Liver (tissue), 9 donors: ENCODE results near the gene ALK. TPM values are rescaled to one million over a fixed set of nuclear protein-coding genes. Genes with fewer than 3 reads are reported as not detected.

Source experiments
- DNase-seq: peaks from one replicate; pipeline ENCODE4 v3.0.0-alpha.2; 2017; ENCODE audit warnings: low spot score
- H3K27ac ChIP-seq, 2 donors: one replicate each; pipeline ENCODE4 v1.7.0; 2013; ENCODE audit warnings: inconsistent platforms in 2 of 2, low read length in 2 of 2, control low read depth in 1 of 2, low read depth in 1 of 2, mild to moderate bottlenecking in 1 of 2
- H3K27me3 ChIP-seq, 4 donors: one replicate each; pipeline versions ENCODE4 v1.6.1 to v1.7.0; 2013; ENCODE audit warnings: low read length in 3 of 4, inconsistent platforms in 1 of 4, mild to moderate bottlenecking in 1 of 4, moderate library complexity in 1 of 4; ENCODE audit not compliant: control insufficient read depth in 4 of 4, insufficient read depth in 4 of 4
- H3K36me3 ChIP-seq, 4 donors: one replicate each; pipeline versions ENCODE4 v1.6.1 to v1.7.0; 2013; ENCODE audit warnings: low read length in 3 of 4, mild to moderate bottlenecking in 3 of 4, low read depth in 1 of 4, moderate library complexity in 1 of 4; ENCODE audit not compliant: control insufficient read depth in 4 of 4, insufficient read depth in 3 of 4
- H3K4me1 ChIP-seq, 4 donors: one replicate each; pipeline versions ENCODE4 v1.6.1 to v1.7.0; 2013; ENCODE audit warnings: low read length in 3 of 4, mild to moderate bottlenecking in 3 of 4, moderate library complexity in 1 of 4; ENCODE audit not compliant: control insufficient read depth in 4 of 4, insufficient read depth in 4 of 4
- H3K4me3 ChIP-seq, 3 donors: one replicate each; pipeline versions ENCODE4 v1.6.1 to v1.7.0; 2013; ENCODE audit warnings: low read length in 3 of 3, control low read depth in 1 of 3, low read depth in 1 of 3, mild to moderate bottlenecking in 1 of 3
- H3K9ac ChIP-seq, 2 donors: one replicate each; pipeline ENCODE4 v1.7.0; 2013; ENCODE audit warnings: low read length in 2 of 2, mild to moderate bottlenecking in 2 of 2, moderate library complexity in 2 of 2, control low read depth in 1 of 2, low read depth in 1 of 2
- H3K9me3 ChIP-seq, 4 donors: one replicate each; pipeline versions ENCODE4 v1.6.1 to v1.7.0; 2013; ENCODE audit warnings: low read length in 3 of 4; ENCODE audit not compliant: control insufficient read depth in 4 of 4
- CTCF ChIP-seq: fragments of 150-350 bp; IDR thresholded peaks from 2 replicates; pipeline ENCODE4 v1.5.1; 2017; ENCODE audit warnings: improper control_type of control experiment, low read depth, low read length; ENCODE audit not compliant: missing input control
- EGR1 ChIP-seq, 2 donors: IDR thresholded peaks; 2 replicates each; pipeline ENCODE4 v1.6.1; 2016 to 2018; ENCODE audit warnings: antibody characterized with exemption in 2 of 2, low read depth in 2 of 2
- FOXA1 ChIP-seq: IDR thresholded peaks from 2 replicates; pipeline ENCODE4 v1.6.1; 2016; ENCODE audit warnings: antibody characterized with exemption
- FOXA2 ChIP-seq: IDR thresholded peaks from 2 replicates; pipeline ENCODE4 v1.6.1; 2016; ENCODE audit warnings: antibody characterized with exemption
- GABPA ChIP-seq, 2 donors: IDR thresholded peaks in 1 of 2; conservative IDR thresholded peaks in 1 of 2; 2 replicates each; pipeline ENCODE4 v1.6.1; 2016; ENCODE audit warnings: antibody characterized with exemption in 2 of 2, mild to moderate bottlenecking in 1 of 2, moderate library complexity in 1 of 2
- HNF4G ChIP-seq: IDR thresholded peaks from 2 replicates; pipeline ENCODE4 v1.6.1; 2016; ENCODE audit warnings: antibody characterized with exemption
- JUND ChIP-seq, 2 donors: IDR thresholded peaks; 2 replicates each; pipeline ENCODE4 v1.6.1; 2016; ENCODE audit warnings: antibody characterized with exemption in 2 of 2
- NR2F2 ChIP-seq: IDR thresholded peaks from 2 replicates; pipeline ENCODE4 v1.6.1; 2016; ENCODE audit warnings: antibody characterized with exemption
- RAD21 ChIP-seq, 2 donors: IDR thresholded peaks; 2 replicates each; pipeline ENCODE4 v1.6.1; 2016; ENCODE audit warnings: antibody characterized with exemption in 2 of 2, mild to moderate bottlenecking in 2 of 2
- RXRA ChIP-seq, 2 donors: IDR thresholded peaks; 2 replicates each; pipeline ENCODE4 v1.6.1; 2017 to 2018; ENCODE audit warnings: antibody characterized with exemption in 2 of 2, mild to moderate bottlenecking in 1 of 2
- SP1 ChIP-seq: IDR thresholded peaks from 2 replicates; pipeline ENCODE4 v1.6.1; 2018; ENCODE audit warnings: antibody characterized with exemption, mild to moderate bottlenecking
- TAF1 ChIP-seq: conservative IDR thresholded peaks from 2 replicates; pipeline ENCODE4 v1.6.1; 2016; ENCODE audit warnings: antibody characterized with exemption, mild to moderate bottlenecking
- YY1 ChIP-seq: IDR thresholded peaks from 2 replicates; pipeline ENCODE4 v1.6.1; 2016; ENCODE audit warnings: antibody characterized with exemption, mild to moderate bottlenecking
- ZBTB33 ChIP-seq: IDR thresholded peaks from 2 replicates; pipeline ENCODE4 v1.6.1; 2016; ENCODE audit warnings: antibody characterized with exemption
- WGBS: extraction: QIAGEN DNeasy Blood & Tissue Kit; methylation state at CpG from one replicate; pipeline ENCODE4 v1.1.7; 2013; 5-methylcytosine and 5-hydroxymethylcytosine counted together
- polyA plus RNA-seq, 2 donors: library from polyadenylated mRNA; stranded (reverse) in 1 of 2; unstranded in 1 of 2; fragments of 200-250 nt in 1 of 2; fragments of >200 nt in 1 of 2; fragmentation: Nextera tagmentation in 1 of 2; extraction: Ambion mirVana in 1 of 2; gene quantifications; one replicate each; pipeline versions ENCODE4 v1.2.1 to v1.2.3, GENCODE V29; 2013 to 2015
- total RNA-seq, 2 donors: library from RNA; depleted of rRNA; stranded (reverse); fragments of >200 nt; gene quantifications; one replicate each; pipeline ENCODE4 v1.2.3, GENCODE V29; 2014
- TF ChIP-seq, protein P1 (sequence below): IDR thresholded peaks from 2 replicates; pipeline ENCODE4 v1.6.1; 2016; ENCODE audit warnings: antibody characterized with exemption
- TF ChIP-seq, protein P2 (sequence below): IDR thresholded peaks from 2 replicates; pipeline ENCODE4 v1.6.1; 2016; ENCODE audit warnings: antibody characterized with exemption
- donor health status: healthy.
- donor health status: healthy.
- donor health status: healthy.
- donor health status: healthy.
- donor health status: healthy.

ALK gene
- total and polyA plus RNA-seq, 4 donors = under 0.01 TPM; not detected in 3

- no peak for DNase-seq
- TF ChIP-seq JUND (IDR thresholded peaks at IDR 0.05) (no peak), YY1 (no peak), EGR1 (IDR thresholded peaks at IDR 0.05; ENCODE audit: low read depth in 2 of 2) (no peak), RXRA (IDR thresholded peaks at IDR 0.05) (no peak), CTCF (no peak), GABPA (IDR thresholded peaks at IDR 0.05 in 1 of 2, conservative IDR thresholded peaks at IDR 0.05 in 1 of 2) (no peak), ZBTB33 (no peak), NR2F2 (no peak), SP1 (no peak), TAF1 (no peak), HNF4G (no peak)
- TF ChIP-seq, protein P1, sequence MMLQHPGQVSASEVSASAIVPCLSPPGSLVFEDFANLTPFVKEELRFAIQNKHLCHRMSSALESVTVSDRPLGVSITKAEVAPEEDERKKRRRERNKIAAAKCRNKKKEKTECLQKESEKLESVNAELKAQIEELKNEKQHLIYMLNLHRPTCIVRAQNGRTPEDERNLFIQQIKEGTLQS = no peak
- TF ChIP-seq, protein P2, sequence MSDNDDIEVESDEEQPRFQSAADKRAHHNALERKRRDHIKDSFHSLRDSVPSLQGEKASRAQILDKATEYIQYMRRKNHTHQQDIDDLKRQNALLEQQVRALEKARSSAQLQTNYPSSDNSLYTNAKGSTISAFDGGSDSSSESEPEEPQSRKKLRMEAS = no peak
Measured at GRCh38 chr2:29777161-29777560, 144.2 kb downstream of the ALK start.

GRCh38 chr2:29776406-29776805 lies 145.0 kb downstream of the ALK start:
- no peak overlapping the region for H3K27ac ChIP-seq
- TF ChIP-seq JUND (IDR thresholded peaks at IDR 0.05) (no peak), RXRA (IDR thresholded peaks at IDR 0.05) (no peak), ZBTB33 (no peak), FOXA2 (no peak), GABPA (IDR thresholded peaks at IDR 0.05 in 1 of 2, conservative IDR thresholded peaks at IDR 0.05 in 1 of 2) (no peak), TAF1 (no peak), SP1 (no peak), NR2F2 (no peak), CTCF (no peak), HNF4G (no peak), RAD21 (IDR thresholded peaks at IDR 0.05) (no peak), YY1 (no peak), FOXA1 (no peak)
- TF ChIP-seq, protein P2 = no peak
- TF ChIP-seq, protein P1 = no peak
- no peaks in the 10 kb centered on the region for H3K27me3 ChIP-seq
- WGBS = 62% methylated on average over 3 of the region's 3 CpGs
- no peak overlapping the region for H3K9ac ChIP-seq
- H3K36me3 ChIP-seq = no peaks in the 10 kb centered on the region
- no peak overlapping the region for H3K4me3 ChIP-seq
- no peaks in the 10 kb centered on the region for H3K4me1 ChIP-seq
- H3K9me3 ChIP-seq = no peaks in the 10 kb centered on the region
- no peak for DNase-seq

More at GRCh38 chr2:29777161-29777560, 144.2 kb downstream of the ALK start:
- H3K9ac ChIP-seq = no peak overlapping the region
- no peak overlapping the region for H3K4me3 ChIP-seq
- H3K4me1 ChIP-seq = no peaks in the 10 kb centered on the region
- H3K27ac ChIP-seq = no peak overlapping the region
- H3K27me3 ChIP-seq = no peaks in the 10 kb centered on the region
- H3K36me3 ChIP-seq = no peaks in the 10 kb centered on the region
- no peaks in the 10 kb centered on the region for H3K9me3 ChIP-seq
- 64% methylated on average over 2 of the region's 2 CpGs for WGBS
